IPS-15b (cell line): Measurements from ENCODE around the gene FBXW9.
"Not testable (repeated sequence)": the region's sequence is repeated elsewhere in the genome, so short reads cannot be mapped to it uniquely, and the experiment has no call there.

Source experiments
- H3K27me3 ChIP-seq: one replicate; pipeline ENCODE4 v1.6.1; 2013; ENCODE audit warnings: low read length; ENCODE audit not compliant: control insufficient read depth, insufficient read depth
- H3K36me3 ChIP-seq: one replicate; pipeline ENCODE4 v1.6.1; 2013; ENCODE audit warnings: low read length; ENCODE audit not compliant: control insufficient read depth, insufficient read depth
- H3K4me1 ChIP-seq: one replicate; pipeline ENCODE4 v1.6.1; 2013; ENCODE audit warnings: mild to moderate bottlenecking, low read length; ENCODE audit not compliant: control insufficient read depth, insufficient read depth
- H3K4me3 ChIP-seq: one replicate; pipeline ENCODE4 v1.5.1; 2013; ENCODE audit warnings: low read depth, low read length
- H3K9ac ChIP-seq: one replicate; pipeline ENCODE4 v1.6.1; 2013; ENCODE audit warnings: low read depth, mild to moderate bottlenecking, low read length
- H3K9me3 ChIP-seq: one replicate; pipeline ENCODE4 v1.6.1; 2013; ENCODE audit warnings: mild to moderate bottlenecking, low read length; ENCODE audit not compliant: control insufficient read depth, insufficient read depth

The FBXW9 gene

DNA sequence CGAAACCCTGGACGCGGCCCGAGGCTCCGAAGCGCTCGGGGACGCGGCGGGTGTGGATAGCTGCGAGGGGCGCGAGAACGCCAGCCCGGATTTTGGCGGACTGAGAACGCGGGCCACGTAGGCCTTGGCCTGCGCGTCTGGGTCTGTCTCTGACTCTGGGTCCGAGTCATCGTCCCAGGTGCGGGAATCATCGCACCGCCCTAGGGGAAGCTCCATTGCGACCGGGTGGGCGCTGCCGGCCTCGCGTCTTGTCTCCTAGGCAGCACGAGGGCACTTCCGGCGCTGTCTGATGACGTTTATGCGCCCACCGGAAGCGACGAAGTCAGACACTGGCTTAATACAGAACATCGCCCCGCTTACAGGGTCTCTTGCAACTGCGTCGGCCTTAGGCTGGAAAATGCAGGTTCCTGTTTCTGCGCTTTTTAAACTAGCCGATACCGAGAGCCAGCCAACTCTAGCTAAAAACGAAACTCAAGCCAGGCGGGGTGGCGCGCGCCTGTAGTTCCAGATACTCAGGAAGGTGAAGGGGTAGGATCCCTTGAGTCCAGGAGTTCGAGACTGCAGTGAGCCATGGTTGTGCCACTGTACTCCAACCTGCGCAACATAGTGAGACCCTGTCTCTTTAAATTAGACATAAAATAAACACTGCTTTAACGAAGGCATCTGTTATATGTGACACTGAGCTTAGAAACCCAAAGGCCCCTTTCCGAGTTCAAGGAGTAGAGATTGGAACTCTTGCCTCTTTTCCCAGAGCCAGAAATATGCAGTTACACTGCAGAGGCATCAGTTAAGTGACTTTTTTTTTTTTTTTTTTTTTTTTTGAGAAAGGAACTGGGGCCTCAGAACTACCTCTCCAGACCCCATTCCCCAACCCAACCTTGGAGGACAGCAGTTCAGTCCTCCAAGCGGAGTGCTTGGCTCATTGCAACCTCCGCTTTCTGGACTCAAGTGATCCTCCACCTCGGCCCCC lies at the start of gene FBXW9:
Gene FBXW9, minus strand, starts transcription at position 266 of the 970 bp plus-strand sequence. Its CDS starts 50 bp downstream, at position 216.
- Histone ChIP-seq H3K9me3 (no peaks in the 10 kb centered on the region), H3K4me1 (no peaks in the 10 kb centered on the region), H3K36me3 (peaks cover 20% of the 10 kb centered on the region), H3K27me3 (no peaks in the 10 kb centered on the region), H3K9ac (peak within 1 kb of the TSS; percentile 54), H3K4me3 (peak within 1 kb of the TSS; percentile 91)

- Histone ChIP-seq H3K4me1 (no peaks in the 10 kb centered on the region), H3K27me3 (peaks cover 7% of the 10 kb centered on the region), H3K9me3 (no peaks in the 10 kb centered on the region), H3K9ac (no peak overlapping the region), H3K36me3 (peaks cover 16% of the 10 kb centered on the region), H3K4me3 (no peak overlapping the region)
Measured at GRCh38 chr19:12745166-12745897, 48.9 kb upstream of the FBXW9 start.

DNA sequence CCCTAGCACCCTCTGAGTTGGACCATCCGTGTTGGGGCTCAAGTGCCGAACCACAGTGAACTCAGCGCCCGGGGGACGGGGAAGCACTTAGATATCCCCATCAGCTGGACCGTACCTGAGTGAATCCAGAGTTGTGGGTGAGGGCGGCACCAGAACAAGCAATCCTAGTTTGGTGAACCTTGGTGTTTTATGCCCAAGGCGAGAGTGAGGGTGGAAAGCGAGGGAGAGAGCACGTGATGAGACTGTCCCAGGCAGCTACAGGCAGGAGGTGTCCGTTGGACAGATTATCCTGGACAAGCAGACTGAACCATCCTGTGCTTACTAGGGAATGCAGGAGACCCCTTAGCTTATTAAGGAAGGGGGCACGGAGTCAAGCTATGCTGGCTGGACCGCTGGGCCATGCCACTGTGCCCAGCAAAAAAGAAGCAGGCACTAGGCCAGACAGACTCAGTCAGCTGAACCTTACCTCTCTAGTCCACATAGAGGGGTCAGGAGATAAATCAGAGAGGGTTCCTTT lies 41.5 kb upstream of the FBXW9 start:
- Histone ChIP-seq H3K9ac (peak overlapping the region; percentile 87), H3K9me3 (no peaks in the 10 kb centered on the region), H3K4me1 (peaks cover 3% of the 10 kb centered on the region), H3K36me3 (no peaks in the 10 kb centered on the region), H3K27me3 (no peaks in the 10 kb centered on the region), H3K4me3 (peak overlapping the region; percentile 94)

DNA sequence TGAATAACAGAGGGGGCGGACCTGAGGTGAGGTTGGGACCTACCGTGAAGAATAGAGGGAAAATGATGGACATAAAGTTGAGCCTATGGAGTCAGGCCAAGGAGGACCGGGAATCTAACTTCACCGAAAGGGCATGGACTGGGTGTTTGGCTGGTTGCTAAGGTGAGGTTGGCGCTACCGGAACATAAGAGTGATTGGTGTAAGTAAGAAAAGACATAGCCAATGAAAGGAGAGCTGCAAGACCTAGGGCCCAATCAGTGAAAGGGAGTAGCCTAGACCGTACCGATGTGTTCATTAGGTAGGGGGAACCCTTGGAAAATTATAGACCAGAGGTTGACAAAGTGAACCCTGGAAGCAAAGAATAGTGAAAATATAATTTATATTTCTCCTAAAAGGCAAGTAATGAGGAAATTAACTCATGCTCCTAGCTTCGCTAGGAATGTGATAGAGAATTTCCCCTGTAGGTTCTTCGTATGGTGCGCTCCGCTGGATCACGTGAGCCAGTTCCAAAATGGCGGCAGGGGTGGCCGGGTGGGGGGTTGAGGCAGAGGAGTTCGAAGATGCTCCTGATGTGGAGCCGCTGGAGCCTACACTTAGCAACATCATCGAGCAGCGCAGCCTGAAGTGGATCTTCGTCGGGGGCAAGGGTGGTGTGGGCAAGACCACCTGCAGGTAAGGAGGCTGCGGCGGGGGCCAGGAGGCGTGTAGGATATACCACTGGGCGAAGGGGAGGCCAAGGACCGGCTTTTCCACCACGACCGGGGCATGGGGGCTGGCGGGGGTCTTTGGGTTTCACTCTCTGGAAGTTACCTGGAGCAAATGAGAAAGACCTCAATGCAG lies 40.8 kb upstream of the FBXW9 start, which contains the start of gene GET3:
Gene GET3, plus strand, starts transcription at position 503 of the 840 bp plus-strand sequence. Its CDS starts 9 bp downstream, at position 512.
- peak within 1 kb of the TSS; percentile 94 for H3K4me3 ChIP-seq
- peaks cover 3% of the 10 kb centered on the region for H3K4me1 ChIP-seq
- H3K36me3 ChIP-seq: no peaks in the 10 kb centered on the region
- H3K9me3 ChIP-seq: no peaks in the 10 kb centered on the region
- peak within 1 kb of the TSS; percentile 87 for H3K9ac ChIP-seq
- H3K27me3 ChIP-seq: no peaks in the 10 kb centered on the region

DNA sequence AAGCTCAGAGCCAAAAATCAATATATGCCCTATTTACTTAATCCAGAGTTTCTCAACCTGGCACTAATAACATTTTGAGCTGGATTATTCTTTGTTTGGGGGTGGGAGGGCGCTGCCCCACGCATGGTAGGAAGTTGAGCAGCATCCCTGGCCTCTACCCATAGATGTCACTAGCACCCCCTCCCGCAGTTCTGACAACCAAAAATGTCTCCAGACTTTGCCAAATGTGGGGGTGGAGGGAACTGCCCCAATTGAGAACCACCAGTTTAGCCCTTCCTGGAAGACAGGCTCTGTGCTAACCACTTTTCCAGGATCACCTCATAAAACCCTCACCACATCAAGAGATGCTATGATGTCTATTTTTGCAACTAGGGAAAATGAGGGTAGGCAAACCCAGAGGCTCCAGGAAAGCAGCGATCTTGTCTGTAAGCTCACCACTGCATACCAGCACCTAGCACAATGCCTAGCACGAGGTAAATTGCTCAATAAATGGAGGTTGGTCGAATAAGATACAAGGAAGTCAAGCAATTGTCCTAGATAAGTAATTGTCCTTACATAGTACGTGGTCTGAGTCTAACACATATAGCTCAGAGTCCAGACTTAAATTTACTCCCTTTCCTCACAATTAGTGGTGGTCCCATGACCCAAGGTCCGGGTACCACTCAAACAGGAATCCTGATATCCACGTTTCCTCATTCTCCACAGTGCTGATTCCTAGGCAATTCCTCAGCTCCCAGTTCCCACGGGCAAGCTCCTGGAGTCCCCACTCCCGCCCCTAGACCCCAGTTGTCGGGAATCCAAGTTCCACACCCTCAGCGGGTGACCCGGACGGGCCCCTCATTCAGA lies 37.2 kb upstream of the FBXW9 start:
- Histone ChIP-seq H3K9me3 (no peaks in the 10 kb centered on the region), H3K9ac (peak overlapping the region; percentile 95), H3K4me3 (peak overlapping the region; percentile 76), H3K27me3 (no peaks in the 10 kb centered on the region), H3K36me3 (peaks cover 18% of the 10 kb centered on the region), H3K4me1 (peaks cover 3% of the 10 kb centered on the region)

- Histone ChIP-seq H3K4me1 (peaks cover 5% of the 10 kb centered on the region), H3K27me3 (no peaks in the 10 kb centered on the region), H3K9ac (no peak overlapping the region), H3K9me3 (no peaks in the 10 kb centered on the region), H3K4me3 (no peak overlapping the region), H3K36me3 (peaks cover 18% of the 10 kb centered on the region)
Measured at GRCh38 chr19:12731337-12731736, 34.9 kb upstream of the FBXW9 start.

DNA sequence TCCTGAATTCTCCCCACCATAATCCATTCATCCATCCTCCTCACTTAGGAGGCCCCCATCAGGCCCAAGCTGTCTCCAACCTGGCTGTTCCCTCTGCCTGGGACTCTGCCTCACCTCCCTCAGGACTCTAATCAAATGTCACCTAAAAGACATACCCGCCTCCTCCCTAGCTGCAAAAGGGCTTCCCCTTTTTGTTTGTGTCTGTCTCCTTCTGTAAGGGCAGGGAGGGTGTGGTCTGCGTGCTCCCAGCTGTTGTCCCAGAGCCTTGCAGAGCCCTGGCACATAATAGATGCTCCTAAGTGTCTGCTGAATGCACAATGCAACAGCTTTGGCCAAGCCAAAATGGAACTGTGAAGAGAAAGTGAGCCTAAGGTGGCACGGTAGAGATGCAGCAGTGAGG lies 33.6 kb upstream of the FBXW9 start:
- Histone ChIP-seq H3K4me3 (no peak overlapping the region), H3K36me3 (peaks cover 18% of the 10 kb centered on the region), H3K9me3 (no peaks in the 10 kb centered on the region), H3K4me1 (peaks cover 5% of the 10 kb centered on the region), H3K27me3 (no peaks in the 10 kb centered on the region), H3K9ac (no peak overlapping the region)

DNA sequence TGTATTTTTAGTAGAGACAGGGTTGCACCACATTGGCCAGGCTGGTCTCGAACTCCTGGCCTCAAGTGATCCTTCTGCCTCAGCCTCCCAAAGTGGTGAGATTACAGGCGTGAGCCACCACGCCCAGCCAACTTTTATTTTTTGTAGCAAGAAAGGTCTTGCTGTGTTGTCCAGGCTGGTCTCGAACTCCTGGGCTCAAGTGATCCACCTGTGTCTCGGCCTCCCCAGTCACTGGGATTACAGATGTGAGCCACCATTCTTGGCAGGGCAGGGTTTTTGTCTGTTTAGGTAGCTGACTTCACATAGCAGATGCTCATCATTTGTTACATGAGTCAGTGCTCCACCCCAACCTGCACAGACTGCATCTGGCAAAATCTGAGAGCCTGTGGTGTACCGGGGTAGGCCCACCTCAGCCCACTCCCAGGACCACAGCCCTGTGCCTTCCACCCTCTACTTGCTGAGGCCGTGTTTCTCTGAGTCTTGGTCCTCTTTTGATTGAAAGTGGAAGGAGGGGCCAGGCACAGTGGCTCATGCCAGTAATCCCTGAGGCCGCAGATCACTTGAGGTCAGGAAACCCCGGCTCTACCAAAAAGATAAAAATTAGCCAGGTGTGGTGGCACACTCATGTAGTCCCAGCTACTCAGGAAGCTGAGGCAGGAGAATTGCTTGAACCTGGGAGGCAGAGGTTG lies 31.5 kb upstream of the FBXW9 start:
- Histone ChIP-seq H3K36me3 (peaks cover 18% of the 10 kb centered on the region), H3K4me3 (no peak overlapping the region), H3K27me3 (no peaks in the 10 kb centered on the region), H3K9ac (no peak overlapping the region), H3K9me3 (no peaks in the 10 kb centered on the region), H3K4me1 (peaks cover 5% of the 10 kb centered on the region)

- Histone ChIP-seq H3K27me3 (no peaks in the 10 kb centered on the region), H3K36me3 (peaks cover 18% of the 10 kb centered on the region), H3K9me3 (no peaks in the 10 kb centered on the region), H3K9ac (no peak overlapping the region), H3K4me1 (peaks cover 5% of the 10 kb centered on the region), H3K4me3 (no peak overlapping the region)
Measured at GRCh38 chr19:12726988-12727316, 30.5 kb upstream of the FBXW9 start.

DNA sequence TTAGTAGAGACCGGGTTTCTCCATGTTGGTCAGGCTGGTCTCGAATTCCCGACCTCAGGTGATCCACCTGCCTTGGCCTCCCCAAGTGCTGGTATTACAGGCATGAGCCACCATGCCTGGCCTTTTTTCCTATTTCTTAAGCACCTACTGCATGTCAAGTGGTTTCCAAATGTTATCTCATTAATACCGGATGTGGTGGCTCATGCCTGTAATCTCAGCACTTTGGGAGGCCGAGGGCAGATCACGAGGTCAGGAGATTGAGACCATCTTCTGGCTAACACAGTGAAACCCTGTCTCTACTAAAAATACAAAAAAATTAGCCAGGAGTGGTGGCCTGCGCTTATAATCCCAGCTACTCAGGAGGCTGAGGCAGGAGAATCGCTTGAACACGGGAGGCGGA lies 29.2 kb upstream of the FBXW9 start:
- H3K36me3 ChIP-seq, H3K4me3 ChIP-seq, H3K4me1 ChIP-seq, H3K9me3 ChIP-seq, H3K9ac ChIP-seq, H3K27me3 ChIP-seq: not testable (repeated sequence)
